ENCODE results near the gene SPAG16.

GRCh38 chr2:213234641-213235040 lies 49.6 kb upstream of the SPAG16 start:
- no peak for TF ChIP-seq EZH2phosphoT487 (IDR thresholded peaks at IDR 0.05; ENCODE audit: borderline replicate concordance)
- TF ChIP-seq, protein P1, sequence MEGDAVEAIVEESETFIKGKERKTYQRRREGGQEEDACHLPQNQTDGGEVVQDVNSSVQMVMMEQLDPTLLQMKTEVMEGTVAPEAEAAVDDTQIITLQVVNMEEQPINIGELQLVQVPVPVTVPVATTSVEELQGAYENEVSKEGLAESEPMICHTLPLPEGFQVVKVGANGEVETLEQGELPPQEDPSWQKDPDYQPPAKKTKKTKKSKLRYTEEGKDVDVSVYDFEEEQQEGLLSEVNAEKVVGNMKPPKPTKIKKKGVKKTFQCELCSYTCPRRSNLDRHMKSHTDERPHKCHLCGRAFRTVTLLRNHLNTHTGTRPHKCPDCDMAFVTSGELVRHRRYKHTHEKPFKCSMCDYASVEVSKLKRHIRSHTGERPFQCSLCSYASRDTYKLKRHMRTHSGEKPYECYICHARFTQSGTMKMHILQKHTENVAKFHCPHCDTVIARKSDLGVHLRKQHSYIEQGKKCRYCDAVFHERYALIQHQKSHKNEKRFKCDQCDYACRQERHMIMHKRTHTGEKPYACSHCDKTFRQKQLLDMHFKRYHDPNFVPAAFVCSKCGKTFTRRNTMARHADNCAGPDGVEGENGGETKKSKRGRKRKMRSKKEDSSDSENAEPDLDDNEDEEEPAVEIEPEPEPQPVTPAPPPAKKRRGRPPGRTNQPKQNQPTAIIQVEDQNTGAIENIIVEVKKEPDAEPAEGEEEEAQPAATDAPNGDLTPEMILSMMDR (conservative IDR thresholded peaks at IDR 0.05; ENCODE audit: low read length): no peak
